ENCODE results near the gene GDI2.

The GDI2 gene

DNA sequence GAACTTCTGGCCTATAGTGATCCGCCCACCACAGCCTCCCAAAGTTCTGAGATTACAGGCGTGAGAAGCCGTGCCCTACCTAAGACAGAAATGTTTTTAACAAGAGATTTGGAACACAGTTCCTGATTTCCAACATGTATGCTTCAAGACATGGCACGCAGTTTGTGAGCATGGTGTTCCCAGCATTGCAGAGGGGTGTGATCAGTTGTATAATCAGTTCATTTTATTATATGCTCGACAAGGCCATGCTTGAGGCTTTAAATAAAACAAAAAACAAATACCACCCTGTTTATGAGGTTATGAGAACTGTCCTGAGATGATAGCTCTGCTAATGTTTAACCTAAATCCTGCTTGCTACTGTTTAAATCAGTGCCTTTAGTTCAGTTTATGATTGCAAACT is 68.4 kb downstream of the GDI2 start:
- TF ChIP-seq BHLHE40 (IDR thresholded peaks at IDR 0.05; ENCODE audit: borderline replicate concordance) (no peak), PKNOX1 (IDR thresholded peaks at IDR 0.05) (no peak), L3MBTL2 (conservative IDR thresholded peaks at IDR 0.05) (no peak), ZNF384 (IDR thresholded peaks at IDR 0.05) (no peak), SP1 (IDR thresholded peaks at IDR 0.05) (no peak), LEF1 (IDR thresholded peaks at IDR 0.05; ENCODE audit: borderline replicate concordance) (no peak), NFRKB (IDR thresholded peaks at IDR 0.05) (no peak), HDGF (IDR thresholded peaks at IDR 0.05; ENCODE audit: borderline replicate concordance) (no peak), CTBP1 (IDR thresholded peaks at IDR 0.05; ENCODE audit: borderline replicate concordance) (no peak), ARNT (IDR thresholded peaks at IDR 0.05) (no peak)
- CTCF ChIA-PET: no interaction called here
- POLR2A ChIA-PET: interaction anchor here (1.4 kb wide), 1 partner anchor 68 kb away, joined by 3 read pairs; the partner anchor contains the start of gene GDI2
- DNase-seq (ENCODE audit: extremely low spot score): no peak

GRCh38 chr10:5743736-5744135 is 69.5 kb downstream of the GDI2 start:
- CTCF ChIA-PET: no interaction called here
- DNase-seq (ENCODE audit: extremely low spot score): no peak
- POLR2A ChIA-PET: no interaction called here
- TF ChIP-seq ZNF384 (IDR thresholded peaks at IDR 0.05): no peak
- TF ChIP-seq SUZ12 (IDR thresholded peaks at IDR 0.05): no peak
- no peak for TF ChIP-seq LEF1 (IDR thresholded peaks at IDR 0.05; ENCODE audit: borderline replicate concordance)
- no peak for TF ChIP-seq TARDBP (IDR thresholded peaks at IDR 0.05)
- TF ChIP-seq L3MBTL2 (conservative IDR thresholded peaks at IDR 0.05): no peak
- TF ChIP-seq PKNOX1 (IDR thresholded peaks at IDR 0.05): no peak
- TF ChIP-seq ARNT (IDR thresholded peaks at IDR 0.05): no peak
- TF ChIP-seq NFRKB (IDR thresholded peaks at IDR 0.05): no peak

DNA sequence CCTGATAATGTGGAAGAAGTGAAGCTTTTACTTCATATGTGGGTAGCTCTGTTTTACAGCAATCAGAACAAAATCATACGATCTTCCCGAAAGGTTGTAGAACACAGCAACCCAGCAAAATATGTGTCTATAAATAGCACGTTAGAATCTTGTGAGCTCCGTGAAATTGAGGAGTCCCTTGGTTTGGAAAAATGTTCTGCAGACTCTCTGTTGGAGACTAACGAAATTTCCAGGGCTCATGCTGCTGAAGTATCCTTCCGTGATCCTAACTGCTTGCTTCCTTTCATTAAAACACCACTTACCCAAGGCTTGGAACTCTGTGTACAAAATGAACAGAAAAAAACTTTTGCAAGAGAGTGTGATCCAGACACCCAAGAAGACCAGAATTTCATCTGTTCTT is 71.1 kb downstream of the GDI2 start:
- no peak for DNase-seq (ENCODE audit: extremely low spot score)
- CTCF ChIA-PET: no interaction called here
- TF ChIP-seq ZNF384 (IDR thresholded peaks at IDR 0.05) (no peak), ARNT (IDR thresholded peaks at IDR 0.05) (no peak), FOXM1 (IDR thresholded peaks at IDR 0.05; ENCODE audit: borderline replicate concordance) (no peak), HDGF (IDR thresholded peaks at IDR 0.05; ENCODE audit: borderline replicate concordance) (no peak), SUZ12 (IDR thresholded peaks at IDR 0.05) (no peak), FOXA1 (IDR thresholded peaks at IDR 0.05) (no peak)
- POLR2A ChIA-PET: no interaction called here

- POLR2A ChIA-PET: no interaction called here
- TF ChIP-seq ARNT (IDR thresholded peaks at IDR 0.05) (no peak), L3MBTL2 (conservative IDR thresholded peaks at IDR 0.05) (no peak), CTBP1 (IDR thresholded peaks at IDR 0.05; ENCODE audit: borderline replicate concordance) (no peak), BHLHE40 (IDR thresholded peaks at IDR 0.05; ENCODE audit: borderline replicate concordance) (no peak), PKNOX1 (IDR thresholded peaks at IDR 0.05) (no peak), LEF1 (IDR thresholded peaks at IDR 0.05; ENCODE audit: borderline replicate concordance) (no peak), ELF4 (IDR thresholded peaks at IDR 0.05) (no peak), SP1 (IDR thresholded peaks at IDR 0.05) (no peak), FOXK2 (IDR thresholded peaks at IDR 0.05) (no peak), NFRKB (IDR thresholded peaks at IDR 0.05) (no peak), FOXM1 (IDR thresholded peaks at IDR 0.05; ENCODE audit: borderline replicate concordance) (no peak), HDGF (IDR thresholded peaks at IDR 0.05; ENCODE audit: borderline replicate concordance) (no peak), FOXA1 (IDR thresholded peaks at IDR 0.05) (no peak), TARDBP (IDR thresholded peaks at IDR 0.05) (no peak)
- no peak for DNase-seq (ENCODE audit: extremely low spot score)
- CTCF ChIA-PET: no interaction called here
These were observed 72.0 kb downstream of the GDI2 start for GRCh38 chr10:5741276-5741675.

- CTCF ChIA-PET: no interaction called here
- no peak for DNase-seq (ENCODE audit: extremely low spot score)
- POLR2A ChIA-PET: no interaction called here
- TF ChIP-seq FOXK2 (IDR thresholded peaks at IDR 0.05): no peak
- TF ChIP-seq SUZ12 (IDR thresholded peaks at IDR 0.05): no peak
- TF ChIP-seq FOXM1 (IDR thresholded peaks at IDR 0.05; ENCODE audit: borderline replicate concordance): no peak
- no peak for TF ChIP-seq CTBP1 (IDR thresholded peaks at IDR 0.05; ENCODE audit: borderline replicate concordance)
- no peak for TF ChIP-seq LEF1 (IDR thresholded peaks at IDR 0.05; ENCODE audit: borderline replicate concordance)
- no peak for TF ChIP-seq BHLHE40 (IDR thresholded peaks at IDR 0.05; ENCODE audit: borderline replicate concordance)
- TF ChIP-seq ARNT (IDR thresholded peaks at IDR 0.05): no peak
- TF ChIP-seq PKNOX1 (IDR thresholded peaks at IDR 0.05): no peak
These were observed 74.8 kb downstream of the GDI2 start for GRCh38 chr10:5738427-5738826.

DNA sequence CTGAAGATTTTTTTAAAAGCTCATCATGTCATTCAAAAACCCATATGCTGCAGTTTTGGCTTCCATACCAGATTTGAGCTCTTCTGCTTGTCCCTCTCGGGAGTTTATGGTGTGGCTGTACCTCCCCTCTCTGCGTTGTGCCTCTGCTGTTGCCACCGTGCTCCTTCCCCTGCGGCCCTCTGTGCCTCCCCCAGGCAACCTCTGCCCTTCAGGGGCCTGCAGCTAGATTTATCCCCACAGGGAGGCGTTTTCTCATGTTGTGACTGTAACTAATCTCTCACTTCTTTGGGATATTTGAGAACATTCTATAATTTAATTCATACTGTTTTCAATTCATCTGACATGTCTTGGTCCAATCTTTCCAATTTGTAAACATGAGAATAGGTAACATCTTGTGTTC is 75.9 kb downstream of the GDI2 start:
- no peak for TF ChIP-seq NFRKB (IDR thresholded peaks at IDR 0.05)
- no peak for TF ChIP-seq LEF1 (IDR thresholded peaks at IDR 0.05; ENCODE audit: borderline replicate concordance)
- no peak for TF ChIP-seq SUZ12 (IDR thresholded peaks at IDR 0.05)
- no peak for TF ChIP-seq L3MBTL2 (conservative IDR thresholded peaks at IDR 0.05)
- no peak for TF ChIP-seq TARDBP (IDR thresholded peaks at IDR 0.05)
- TF ChIP-seq FOXK2 (IDR thresholded peaks at IDR 0.05): no peak
- TF ChIP-seq CTBP1 (IDR thresholded peaks at IDR 0.05; ENCODE audit: borderline replicate concordance): no peak
- no peak for TF ChIP-seq ELF4 (IDR thresholded peaks at IDR 0.05)
- TF ChIP-seq SP1 (IDR thresholded peaks at IDR 0.05): no peak
- no peak for TF ChIP-seq PKNOX1 (IDR thresholded peaks at IDR 0.05)
- no peak for TF ChIP-seq ARNT (IDR thresholded peaks at IDR 0.05)
- no peak for TF ChIP-seq FOXM1 (IDR thresholded peaks at IDR 0.05; ENCODE audit: borderline replicate concordance)
- no peak for TF ChIP-seq BHLHE40 (IDR thresholded peaks at IDR 0.05; ENCODE audit: borderline replicate concordance)
- no peak for TF ChIP-seq FOXA1 (IDR thresholded peaks at IDR 0.05)
- no peak for TF ChIP-seq HDGF (IDR thresholded peaks at IDR 0.05; ENCODE audit: borderline replicate concordance)
- no peak for TF ChIP-seq ZNF384 (IDR thresholded peaks at IDR 0.05)
- ChIA-PET POLR2A (no interaction called here), CTCF (no interaction called here)
- peak; percentile 47 for DNase-seq (ENCODE audit: extremely low spot score)

Data from HEK293T (cell line).